ENCODE results near the gene UBAC1. TPM values are rescaled to one million over a fixed set of nuclear protein-coding genes. Genes with fewer than 3 reads are reported as not detected.
"Not testable (repeated sequence)": the region's sequence is repeated elsewhere in the genome, so short reads cannot be mapped to it uniquely, and the experiment has no call there.

UBAC1 gene
- total RNA-seq, 2 experiments from 2014 or later, result 16.4 to 19.6 TPM

DNA sequence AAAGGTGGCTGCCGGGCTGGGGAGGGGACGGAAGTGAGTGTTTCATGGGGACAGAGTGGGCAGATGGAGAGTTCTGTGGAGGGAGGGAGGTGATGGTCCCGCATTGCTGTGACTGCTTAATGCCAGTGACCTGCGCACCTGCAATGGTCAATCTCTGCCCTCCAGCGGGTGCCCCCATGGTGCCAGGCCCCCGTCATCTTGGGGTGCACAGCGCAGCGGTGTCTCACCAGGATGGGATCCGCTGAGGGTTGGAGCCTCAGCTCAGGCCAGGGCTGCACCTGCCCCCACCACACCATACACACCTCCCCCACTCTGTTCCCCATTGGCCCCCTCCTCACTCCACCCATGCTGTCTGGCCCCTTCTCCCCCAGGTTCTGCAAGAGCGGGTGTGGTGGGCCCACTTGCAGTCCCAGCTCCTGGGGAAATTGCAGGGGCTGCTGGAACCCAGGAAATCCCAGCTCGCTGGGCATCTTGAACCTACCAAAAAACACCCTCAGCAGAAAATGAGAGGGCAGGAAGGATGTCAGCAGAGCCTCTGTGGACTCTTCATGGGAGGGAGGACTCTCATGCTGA, 41.8 kb downstream of the UBAC1 start:
- ATAC-seq (ENCODE audit: poor library complexity) (no peak), DNase-seq (peak in 1 of 14 experiments; percentile 20)
- H3K36me3 ChIP-seq (ENCODE audit: insufficient read depth, low read length), result peaks cover 14% of the 10 kb centered on the region
- ChIA-PET POLR2A (no interaction called here), CTCF (no interaction called here)
- Mint-ChIP-seq H3K36me3 (ENCODE audit: low read depth) (peaks cover 29% of the 10 kb centered on the region), H3K4me3 (no peak overlapping the region), H3K9me3 (peaks cover 14% of the 10 kb centered on the region), H3K27me3 (no peaks in the 10 kb centered on the region), H3K27ac (no peak overlapping the region), H3K4me1 (ENCODE audit: low read depth) (no peaks in the 10 kb centered on the region)
- H3K27ac ChIP-seq (ENCODE audit: low read depth in 1 of 2, low read length in 2 of 2), result no peak overlapping the region
- no peaks in the 10 kb centered on the region for H3K27me3 ChIP-seq (ENCODE audit: control insufficient read depth in 1 of 2, insufficient read depth in 2 of 2, low read length in 2 of 2)
- intact Hi-C loops (cut with DNase I, micrococcal nuclease), result no loop called here
- TF ChIP-seq, protein P1, sequence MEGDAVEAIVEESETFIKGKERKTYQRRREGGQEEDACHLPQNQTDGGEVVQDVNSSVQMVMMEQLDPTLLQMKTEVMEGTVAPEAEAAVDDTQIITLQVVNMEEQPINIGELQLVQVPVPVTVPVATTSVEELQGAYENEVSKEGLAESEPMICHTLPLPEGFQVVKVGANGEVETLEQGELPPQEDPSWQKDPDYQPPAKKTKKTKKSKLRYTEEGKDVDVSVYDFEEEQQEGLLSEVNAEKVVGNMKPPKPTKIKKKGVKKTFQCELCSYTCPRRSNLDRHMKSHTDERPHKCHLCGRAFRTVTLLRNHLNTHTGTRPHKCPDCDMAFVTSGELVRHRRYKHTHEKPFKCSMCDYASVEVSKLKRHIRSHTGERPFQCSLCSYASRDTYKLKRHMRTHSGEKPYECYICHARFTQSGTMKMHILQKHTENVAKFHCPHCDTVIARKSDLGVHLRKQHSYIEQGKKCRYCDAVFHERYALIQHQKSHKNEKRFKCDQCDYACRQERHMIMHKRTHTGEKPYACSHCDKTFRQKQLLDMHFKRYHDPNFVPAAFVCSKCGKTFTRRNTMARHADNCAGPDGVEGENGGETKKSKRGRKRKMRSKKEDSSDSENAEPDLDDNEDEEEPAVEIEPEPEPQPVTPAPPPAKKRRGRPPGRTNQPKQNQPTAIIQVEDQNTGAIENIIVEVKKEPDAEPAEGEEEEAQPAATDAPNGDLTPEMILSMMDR (IDR thresholded peaks at IDR 0.05), result no peak
- H3K9me3 ChIP-seq (ENCODE audit: control insufficient read depth in 1 of 2, insufficient read depth in 1 of 2, low read length in 2 of 2), result peaks cover 50 to 51% of the 10 kb centered on the region in 2 experiments
- H3K4me3 ChIP-seq (ENCODE audit: low read length), result no peak overlapping the region
- H3K4me1 ChIP-seq (ENCODE audit: insufficient read depth, low read length), result no peaks in the 10 kb centered on the region

DNA sequence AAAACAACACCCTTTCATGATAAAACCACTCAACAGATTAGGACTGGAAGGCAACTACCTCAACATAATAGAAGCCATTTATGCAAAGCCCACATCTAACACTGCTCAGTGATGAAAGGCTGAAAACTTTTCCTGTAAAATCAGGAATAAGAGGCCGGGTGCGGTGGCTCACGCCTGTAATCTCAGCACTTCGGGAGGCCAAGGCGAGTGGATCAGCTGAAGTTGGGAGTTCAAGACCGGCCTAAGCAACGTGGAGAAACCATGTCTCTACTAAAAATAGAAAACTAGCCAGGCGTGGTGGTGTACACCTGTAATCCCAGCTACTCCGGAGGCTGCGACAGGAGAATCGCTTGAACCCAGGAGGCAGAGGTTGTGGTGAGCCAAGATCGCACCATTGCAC, 44.9 kb downstream of the UBAC1 start:
- H3K4me1 Mint-ChIP-seq (ENCODE audit: low read depth); POLR2A ChIA-PET; ATAC-seq (ENCODE audit: poor library complexity); H3K27me3 Mint-ChIP-seq; H3K4me3 ChIP-seq (ENCODE audit: low read length); H3K4me3 Mint-ChIP-seq; H3K4me1 ChIP-seq (ENCODE audit: insufficient read depth, low read length); H3K27me3 ChIP-seq (ENCODE audit: control insufficient read depth in 1 of 2, insufficient read depth in 2 of 2, low read length in 2 of 2); H3K27ac ChIP-seq (ENCODE audit: low read depth in 1 of 2, low read length in 2 of 2); CTCF ChIA-PET; H3K27ac Mint-ChIP-seq; intact Hi-C loops (cut with DNase I, micrococcal nuclease): not testable (repeated sequence)
- peaks cover 29% of the 10 kb centered on the region for H3K36me3 ChIP-seq (ENCODE audit: insufficient read depth, low read length)
- DNase-seq, result peak in 1 of 14 experiments; percentile 11
- Mint-ChIP-seq H3K9me3 (peaks cover 18% of the 10 kb centered on the region), H3K36me3 (ENCODE audit: low read depth) (peaks cover 55% of the 10 kb centered on the region)
- peaks cover 60 to 70% of the 10 kb centered on the region in 2 experiments for H3K9me3 ChIP-seq (ENCODE audit: control insufficient read depth in 1 of 2, insufficient read depth in 1 of 2, low read length in 2 of 2)

DNA sequence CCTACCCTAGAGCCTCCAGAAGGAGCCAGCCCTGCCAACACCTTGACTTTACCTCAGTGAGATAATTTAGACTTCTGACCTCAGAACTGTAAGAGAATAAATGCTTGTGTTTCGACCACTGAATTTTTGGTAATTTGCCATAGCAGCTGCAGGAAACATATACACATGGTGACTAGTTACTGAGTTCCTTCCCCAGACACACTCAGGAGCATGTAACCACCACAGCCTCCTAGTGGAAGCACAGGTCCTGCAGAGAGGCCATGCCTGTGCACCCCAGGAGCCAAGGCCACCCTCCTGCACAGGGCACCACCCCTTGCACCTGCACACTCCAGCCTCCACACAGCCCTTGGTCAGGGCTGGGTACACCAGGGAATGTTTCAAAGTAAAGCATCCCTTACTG, 46.3 kb downstream of the UBAC1 start:
- Histone ChIP-seq H3K36me3 (ENCODE audit: insufficient read depth, low read length) (peaks cover 31% of the 10 kb centered on the region), H3K9me3 (ENCODE audit: control insufficient read depth in 1 of 2, insufficient read depth in 1 of 2, low read length in 2 of 2) (peaks cover 59 to 60% of the 10 kb centered on the region in 2 experiments), H3K27me3 (ENCODE audit: control insufficient read depth in 1 of 2, insufficient read depth in 2 of 2, low read length in 2 of 2) (no peaks in the 10 kb centered on the region), H3K4me3 (ENCODE audit: low read length) (no peak overlapping the region), H3K4me1 (ENCODE audit: insufficient read depth, low read length) (peaks cover 4% of the 10 kb centered on the region), H3K27ac (ENCODE audit: low read depth in 1 of 2, low read length in 2 of 2) (no peak overlapping the region)
- intact Hi-C loops (cut with DNase I, micrococcal nuclease), result no loop called here
- ATAC-seq (ENCODE audit: poor library complexity) (no peak), DNase-seq (peak in 1 of 14 experiments; percentile 19)
- TF ChIP-seq, protein P1 (IDR thresholded peaks at IDR 0.05), result no peak
- Mint-ChIP-seq H3K36me3 (ENCODE audit: low read depth) (peaks cover 68% of the 10 kb centered on the region), H3K4me1 (ENCODE audit: low read depth) (peaks cover 16% of the 10 kb centered on the region), H3K4me3 (no peak overlapping the region), H3K9me3 (peaks cover 20% of the 10 kb centered on the region), H3K27me3 (no peaks in the 10 kb centered on the region), H3K27ac (no peak overlapping the region)
- ChIA-PET POLR2A (no interaction called here), CTCF (no interaction called here)

DNA sequence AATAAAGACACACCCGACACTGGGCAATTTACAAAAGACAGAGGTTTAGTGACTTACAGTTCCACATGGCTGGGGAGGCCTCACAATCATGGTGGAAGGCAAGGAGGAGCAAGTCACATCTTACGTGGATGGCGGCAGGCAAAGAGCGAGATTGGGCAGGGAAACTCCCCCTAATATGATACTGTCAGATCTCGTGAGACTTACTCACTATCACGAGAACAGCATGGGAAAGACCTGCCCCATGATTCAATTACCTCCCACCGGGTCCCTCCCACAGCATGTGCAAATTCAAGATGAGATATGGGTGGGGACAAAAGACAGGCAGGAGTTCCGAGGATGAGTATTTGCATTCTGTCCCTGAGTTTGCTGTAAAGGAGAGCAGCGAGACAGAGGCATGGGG, 49.9 kb downstream of the UBAC1 start:
- H3K27me3 Mint-ChIP-seq; DNase-seq; ATAC-seq (ENCODE audit: poor library complexity); intact Hi-C loops (cut with DNase I, micrococcal nuclease); H3K27ac ChIP-seq (ENCODE audit: low read depth in 1 of 2, low read length in 2 of 2); H3K27ac Mint-ChIP-seq; CTCF ChIA-PET; H3K27me3 ChIP-seq (ENCODE audit: control insufficient read depth in 1 of 2, insufficient read depth in 2 of 2, low read length in 2 of 2); H3K4me3 ChIP-seq (ENCODE audit: low read length); H3K4me3 Mint-ChIP-seq; POLR2A ChIA-PET: not testable (repeated sequence)
- H3K9me3 Mint-ChIP-seq, result peaks cover 14% of the 10 kb centered on the region
- peaks cover 73% of the 10 kb centered on the region for H3K36me3 Mint-ChIP-seq (ENCODE audit: low read depth)
- peaks cover 32% of the 10 kb centered on the region for H3K4me1 Mint-ChIP-seq (ENCODE audit: low read depth)
- peaks cover 33% of the 10 kb centered on the region for H3K36me3 ChIP-seq (ENCODE audit: insufficient read depth, low read length)
- peaks cover 26 to 31% of the 10 kb centered on the region in 2 experiments for H3K9me3 ChIP-seq (ENCODE audit: control insufficient read depth in 1 of 2, insufficient read depth in 1 of 2, low read length in 2 of 2)
- H3K4me1 ChIP-seq (ENCODE audit: insufficient read depth, low read length), result peaks cover 26% of the 10 kb centered on the region
